ENCODE results near the gene CPS1.

DNA sequence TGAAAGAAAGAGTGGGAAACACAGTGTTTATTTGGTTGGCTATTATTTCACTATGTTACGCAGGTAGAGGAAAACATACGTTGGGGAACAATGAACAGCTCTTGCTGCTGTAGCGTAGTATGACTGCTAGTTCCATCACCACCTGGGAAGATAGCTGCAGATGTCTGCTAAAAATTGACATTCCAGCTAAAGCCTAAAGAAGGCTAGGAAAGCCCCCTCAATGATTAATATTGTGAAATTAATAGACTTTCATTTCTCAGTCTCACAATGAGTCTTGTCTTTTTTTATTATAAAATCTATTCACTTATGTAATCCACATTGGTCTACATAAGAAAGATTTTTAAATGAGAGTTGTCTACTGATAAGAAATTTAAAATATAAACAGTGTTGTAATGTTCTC is 165.7 kb downstream of the CPS1 start:
- TF ChIP-seq, protein P1, sequence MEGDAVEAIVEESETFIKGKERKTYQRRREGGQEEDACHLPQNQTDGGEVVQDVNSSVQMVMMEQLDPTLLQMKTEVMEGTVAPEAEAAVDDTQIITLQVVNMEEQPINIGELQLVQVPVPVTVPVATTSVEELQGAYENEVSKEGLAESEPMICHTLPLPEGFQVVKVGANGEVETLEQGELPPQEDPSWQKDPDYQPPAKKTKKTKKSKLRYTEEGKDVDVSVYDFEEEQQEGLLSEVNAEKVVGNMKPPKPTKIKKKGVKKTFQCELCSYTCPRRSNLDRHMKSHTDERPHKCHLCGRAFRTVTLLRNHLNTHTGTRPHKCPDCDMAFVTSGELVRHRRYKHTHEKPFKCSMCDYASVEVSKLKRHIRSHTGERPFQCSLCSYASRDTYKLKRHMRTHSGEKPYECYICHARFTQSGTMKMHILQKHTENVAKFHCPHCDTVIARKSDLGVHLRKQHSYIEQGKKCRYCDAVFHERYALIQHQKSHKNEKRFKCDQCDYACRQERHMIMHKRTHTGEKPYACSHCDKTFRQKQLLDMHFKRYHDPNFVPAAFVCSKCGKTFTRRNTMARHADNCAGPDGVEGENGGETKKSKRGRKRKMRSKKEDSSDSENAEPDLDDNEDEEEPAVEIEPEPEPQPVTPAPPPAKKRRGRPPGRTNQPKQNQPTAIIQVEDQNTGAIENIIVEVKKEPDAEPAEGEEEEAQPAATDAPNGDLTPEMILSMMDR (conservative IDR thresholded peaks at IDR 0.05; ENCODE audit: low read depth, low read length), result no peak
- TF ChIP-seq EZH2 (IDR thresholded peaks at IDR 0.05; ENCODE audit: borderline replicate concordance, low read depth, low read length, poor library complexity, severe bottlenecking), result no peak

All from A673 (cell line).